SK-N-SH (cell line): ENCODE data around the gene SYT7. TPM values are rescaled to one million over a fixed set of nuclear protein-coding genes. Genes with fewer than 3 reads are reported as not detected.
A peak's percentile ranks its signal among the peaks of the same experiment; 100 is the strongest.

Source experiments
- CTCF ChIA-PET: fragments of 300-600, 350-600 bp; formaldehyde crosslinking; extraction: SDS; loops from one replicate; lab custom pipeline; 2021; lab: Yijun Ruan, JAX
- POLR2A ChIA-PET: fragments of 350-600 bp; sonication (Branson Sonifier 250); formaldehyde crosslinking; extraction: SDS; loops from one replicate; lab custom pipeline; 2020; ENCODE audit warnings: antibody characterized with exemption, inconsistent platforms; lab: Yijun Ruan, JAX
- DNase-seq: peaks from one replicate; pipeline ENCODE4 v3.0.0; 2012
- H2AFZ ChIP-seq: fragments of 200-600 bp; sonication (generic); 2 replicates; pipeline ENCODE4 v1.8.1; 2016; ENCODE audit warnings: antibody characterized with exemption, mild to moderate bottlenecking, low read depth
- H3F3A ChIP-seq: fragments of 200-600 bp; sonication (generic); replicated peaks from 2 replicates; pipeline ENCODE3; 2016; ENCODE audit warnings: antibody characterized with exemption, mild to moderate bottlenecking; ENCODE audit not compliant: insufficient read depth
- H3K27ac ChIP-seq, 2 experiments: fragments of 200-500 bp in 1 of 2; fragments of 200-600 bp in 1 of 2; sonication (Bioruptor generic) in 1 of 2; sonication (generic), shearing (Covaris generic) in 1 of 2; 2 replicates each; pipeline versions ENCODE4 v1.5.1 to v1.6.1; 2014 to 2016; ENCODE audit warnings: low read depth in 2 of 2, inconsistent platforms in 1 of 2, low read length in 1 of 2, mild to moderate bottlenecking in 1 of 2, mixed read lengths in 1 of 2
- H3K27me3 ChIP-seq: fragments of 200-600 bp; sonication (generic), shearing (Covaris generic); 2 replicates; pipeline ENCODE4 v1.6.1; 2016; ENCODE audit warnings: mixed run types; ENCODE audit not compliant: insufficient read depth
- H3K36me3 ChIP-seq, 2 experiments: fragments of 200-500 bp in 1 of 2; fragments of 200-600 bp in 1 of 2; sonication (Bioruptor generic) in 1 of 2; sonication (generic) in 1 of 2; replicated peaks in 1 of 2; 2 replicates each; pipeline versions ENCODE3 to v1.5.1; 2014 to 2016; ENCODE audit warnings: low read length in 1 of 2, mild to moderate bottlenecking in 1 of 2; ENCODE audit not compliant: insufficient read depth in 2 of 2, control insufficient read depth in 1 of 2
- H3K4me1 ChIP-seq, 2 experiments: fragments of 200-500 bp in 1 of 2; fragments of 200-600 bp in 1 of 2; sonication (Bioruptor generic) in 1 of 2; sonication (generic), shearing (Covaris generic) in 1 of 2; 2 replicates each; pipeline versions ENCODE4 v1.5.1 to v1.6.1; 2014 to 2016; ENCODE audit warnings: low read depth in 1 of 2, low read length in 1 of 2, mixed run types in 1 of 2; ENCODE audit not compliant: insufficient read depth in 2 of 2, control insufficient read depth in 1 of 2
- H3K4me2 ChIP-seq: fragments of 200-600 bp; sonication (generic), shearing (Covaris generic); 2 replicates; pipeline ENCODE4 v1.6.1; 2017; ENCODE audit warnings: mixed run types
- H3K4me3 ChIP-seq, 2 experiments: fragments of 200-500 bp in 1 of 2; fragments of 200-600 bp in 1 of 2; sonication (Bioruptor generic) in 1 of 2; sonication (generic), shearing (Covaris generic) in 1 of 2; 2 replicates each; pipeline versions ENCODE4 v1.5.1 to v1.8.1; 2014 to 2016; ENCODE audit warnings: low read depth in 2 of 2, inconsistent platforms in 1 of 2, low read length in 1 of 2, mild to moderate bottlenecking in 1 of 2, mixed read lengths in 1 of 2, moderate library complexity in 1 of 2
- H3K79me2 ChIP-seq: fragments of 200-600 bp; sonication (generic); 2 replicates; pipeline ENCODE4 v1.8.1; 2017; ENCODE audit warnings: mild to moderate bottlenecking; ENCODE audit not compliant: insufficient read depth
- H3K9ac ChIP-seq: fragments of 200-600 bp; sonication (generic); 2 replicates; pipeline ENCODE4 v1.6.1; 2017; ENCODE audit warnings: mixed run types
- H3K9me2 ChIP-seq: fragments of 200-600 bp; sonication (generic); 2 replicates; pipeline ENCODE4 v1.6.1; 2017; ENCODE audit warnings: mixed run types
- H3K9me3 ChIP-seq: fragments of 200-600 bp; sonication (generic); 2 replicates; pipeline ENCODE4 v1.6.1; 2017; ENCODE audit warnings: mixed run types, mild to moderate bottlenecking, moderate library complexity
- H4K20me1 ChIP-seq: fragments of 200-600 bp; sonication (generic); 2 replicates; pipeline ENCODE4 v1.6.1; 2017; ENCODE audit warnings: mild to moderate bottlenecking, mixed run types; ENCODE audit not compliant: insufficient read depth
- FOXJ3 ChIP-seq: sonication (generic); formaldehyde crosslinking; IDR thresholded peaks from 2 replicates; pipeline ENCODE4 v1.5.1; 2020; ENCODE audit warnings: mild to moderate bottlenecking, missing genetic modification reagents
- IRF3 ChIP-seq: fragments of 150-350 bp; IDR thresholded peaks from 2 replicates; pipeline ENCODE4 v1.6.1; 2016; ENCODE audit warnings: mild to moderate bottlenecking, low read depth, low read length
- JUND ChIP-seq: IDR thresholded peaks from 2 replicates; pipeline ENCODE4 v1.4.0; 2012
- POLR2AphosphoS5 ChIP-seq: IDR thresholded peaks from 2 replicates; pipeline ENCODE4 v1.6.1; 2012; ENCODE audit warnings: low read depth, low read length
- REST ChIP-seq: IDR thresholded peaks from 2 replicates; pipeline ENCODE4 v1.6.1; 2012; ENCODE audit warnings: mild to moderate bottlenecking, low read depth, low read length, moderate library complexity
- RXRA ChIP-seq: IDR thresholded peaks from 2 replicates; pipeline ENCODE4 v1.4.0; 2012; ENCODE audit warnings: low read depth, mild to moderate bottlenecking, borderline replicate concordance
- SMC3 ChIP-seq: IDR thresholded peaks from 2 replicates; pipeline ENCODE4 v1.6.1; 2012; ENCODE audit warnings: low read depth, low read length, improper control_type of control experiment
- TAF1 ChIP-seq: IDR thresholded peaks from 2 replicates; pipeline ENCODE4 v1.6.1; 2012; ENCODE audit warnings: low read depth, mild to moderate bottlenecking, low read length, moderate library complexity, borderline replicate concordance
- TCF12 ChIP-seq: IDR thresholded peaks from 2 replicates; pipeline ENCODE4 v1.4.0; 2012
- USF1 ChIP-seq: IDR thresholded peaks from 2 replicates; pipeline ENCODE4 v1.4.0; 2012; ENCODE audit warnings: low read depth, borderline replicate concordance
- ZBTB33 ChIP-seq: IDR thresholded peaks from 2 replicates; pipeline ENCODE4 v1.4.0; 2012; ENCODE audit warnings: low read depth, borderline replicate concordance
- WGBS: methylation state at CpG from one replicate; pipeline ENCODE4 v1.1.6; 2017; ENCODE audit warnings: low lambda C conversion rate; 5-methylcytosine and 5-hydroxymethylcytosine counted together
- polyA plus RNA-seq, 3 experiments: library from polyadenylated mRNA; depleted of rRNA; stranded (reverse); fragments of >200 nt; gene quantifications; 2 replicates each; pipeline ENCODE4 v1.2.3, GENCODE V29; 2012

Gene SYT7
- polyA plus RNA-seq, 1 of the 3 experiments (the other 2 are of a cell fraction) = 1.1 TPM

GRCh38 chr11:61571869-61572268, 9.0 kb downstream of the SYT7 start:
- Histone ChIP-seq H3K4me1 (peaks cover 0 to 84% of the 10 kb centered on the region in 2 experiments; a peak in 1 of 4 replicates), H3K9me2 (no peaks in the 10 kb centered on the region), H3K9me3 (no peaks in the 10 kb centered on the region), H3K9ac (no peak overlapping the region), H3K79me2 (no peaks in the 10 kb centered on the region), H2AFZ (no peak overlapping the region), H3F3A (no peaks in the 10 kb centered on the region), H3K4me3 (no peak overlapping the region), H3K27ac (no peak overlapping the region; a peak in 1 of 4 replicates), H3K27me3 (peaks cover 4% of the 10 kb centered on the region), H3K4me2 (no peak overlapping the region), H3K36me3 (no peaks in the 10 kb centered on the region), H4K20me1 (no peaks in the 10 kb centered on the region)
- WGBS = 51% methylated on average over 2 of the region's 3 CpGs
- TF ChIP-seq IRF3 = no peak
- TF ChIP-seq TAF1 = no peak
- ChIA-PET CTCF (interaction anchor here (0.6 to 22.0 kb wide), 2 partner anchors 39 to 57 kb away, joined by 3 to 404 read pairs; partner anchors contain the start of gene LRRC10B), POLR2A (no interaction called here)
- no peak for DNase-seq

GRCh38 chr11:61571337-61571736, 9.5 kb downstream of the SYT7 start:
- Histone ChIP-seq H3K4me1 (peaks cover 0 to 82% of the 10 kb centered on the region in 2 experiments; a peak in 1 of 4 replicates), H3K36me3 (no peaks in the 10 kb centered on the region), H3K4me2 (no peak overlapping the region), H2AFZ (no peak overlapping the region), H3K9ac (no peak overlapping the region), H3K27ac (no peak overlapping the region; a peak in 1 of 4 replicates), H3K9me2 (no peaks in the 10 kb centered on the region), H3K4me3 (no peak overlapping the region), H4K20me1 (no peaks in the 10 kb centered on the region), H3K9me3 (no peaks in the 10 kb centered on the region), H3F3A (no peaks in the 10 kb centered on the region), H3K27me3 (peaks cover 4% of the 10 kb centered on the region), H3K79me2 (no peaks in the 10 kb centered on the region)
- no peak for DNase-seq
- TF ChIP-seq FOXJ3 (CRISPR knock-in tag) (no peak), JUND (no peak), USF1 (no peak), TCF12 (no peak), TAF1 (no peak)
- CTCF ChIA-PET = interaction anchor here (22.0 kb wide), 1 partner anchor 57 kb away, joined by 404 read pairs; the partner anchor contains the start of gene LRRC10B
- 55% methylated on average over 5 of the region's 9 CpGs for WGBS
- POLR2A ChIA-PET = no interaction called here

- no peaks in the 10 kb centered on the region for H3K9me2 ChIP-seq
- peaks cover 0 to 82% of the 10 kb centered on the region in 2 experiments; a peak in 1 of 4 replicates for H3K4me1 ChIP-seq
- TF ChIP-seq RXRA (no peak), FOXJ3 (CRISPR knock-in tag) (no peak), POLR2AphosphoS5 (no peak), USF1 (no peak), JUND (no peak), ZBTB33 (no peak), REST (no peak), SMC3 (no peak)
These were observed 11.2 kb downstream of the SYT7 start for GRCh38 chr11:61569701-61570100.

More at GRCh38 chr11:61569701-61570100, 11.2 kb downstream of the SYT7 start:
- H3K27me3 ChIP-seq = no peaks in the 10 kb centered on the region; the same call in none of the 2 replicates
- no peak overlapping the region for H2AFZ ChIP-seq
- no peaks in the 10 kb centered on the region for H3K79me2 ChIP-seq
- DNase-seq = peak; percentile 56
- peak overlapping the region in 1 of 2 experiments; percentile 56; a peak in 1 of 4 replicates for H3K27ac ChIP-seq
- no peaks in the 10 kb centered on the region for H3K9me3 ChIP-seq
- WGBS = 60% methylated on average over 4 of the region's 10 CpGs
- no peak overlapping the region for H3K4me3 ChIP-seq
- no peaks in the 10 kb centered on the region for H3K36me3 ChIP-seq
- H4K20me1 ChIP-seq = no peaks in the 10 kb centered on the region
- ChIA-PET CTCF (interaction anchor here (1.0 to 22.0 kb wide), 8 partner anchors 8 to 134 kb away, joined by 3 to 404 read pairs (median 9); partner anchors contain the start of gene LRRC10B), POLR2A (no interaction called here)
- no peak overlapping the region for H3K9ac ChIP-seq
- H3F3A ChIP-seq = no peaks in the 10 kb centered on the region
- no peak overlapping the region for H3K4me2 ChIP-seq
